GM10266 (cell line): ENCODE measurements around the gene DLGAP4.

Experiments used
- DNase-seq: peaks from one replicate; pipeline ENCODE4 v3.0.0; 2012; ENCODE audit errors: extremely low spot score
- TF ChIP-seq, protein P1 (sequence below): IDR thresholded peaks from 2 replicates; pipeline ENCODE4 v1.5.1; 2012; ENCODE audit warnings: mild to moderate bottlenecking, low read depth; ENCODE audit not compliant: control insufficient read depth, insufficient read depth; ENCODE audit errors: missing control alignments

The DLGAP4 gene

DNA sequence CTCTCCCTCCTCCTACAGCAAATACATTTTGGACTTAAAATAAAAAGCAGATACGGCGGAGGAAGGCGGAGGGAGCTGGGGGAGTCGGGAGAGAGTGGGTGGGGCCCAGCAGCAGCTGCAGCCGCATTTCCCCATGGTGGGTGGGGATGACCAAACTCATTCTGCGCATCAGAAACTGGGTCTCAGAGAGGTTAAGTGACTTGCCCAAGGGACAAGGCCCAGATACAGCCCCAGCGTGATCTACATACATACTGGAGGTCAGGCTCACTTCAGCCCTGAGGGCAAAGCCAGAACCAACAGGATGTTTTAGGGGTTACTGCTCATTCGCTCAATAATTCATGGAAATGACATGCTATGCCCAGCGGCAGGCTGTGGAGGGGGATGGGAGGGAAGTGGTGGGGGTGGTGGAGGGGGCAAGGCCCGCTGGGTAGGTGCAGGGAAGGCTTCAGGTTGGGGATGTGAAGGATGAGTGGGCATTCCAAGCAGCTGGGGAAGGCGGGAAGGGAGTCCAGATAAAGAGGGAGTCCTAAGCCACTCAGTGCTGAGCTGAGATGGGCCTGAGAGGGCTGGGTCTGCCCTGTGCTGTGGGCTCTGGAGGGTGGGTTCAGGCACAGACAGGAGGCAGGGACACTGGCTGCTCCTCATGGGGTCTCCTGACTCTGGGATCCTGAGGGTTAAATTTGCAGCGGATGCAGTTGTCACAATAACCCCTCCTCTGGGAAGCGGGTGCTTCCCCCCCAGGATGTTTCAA lies 31.0 kb downstream of the DLGAP4 start:
- TF ChIP-seq, protein P1, sequence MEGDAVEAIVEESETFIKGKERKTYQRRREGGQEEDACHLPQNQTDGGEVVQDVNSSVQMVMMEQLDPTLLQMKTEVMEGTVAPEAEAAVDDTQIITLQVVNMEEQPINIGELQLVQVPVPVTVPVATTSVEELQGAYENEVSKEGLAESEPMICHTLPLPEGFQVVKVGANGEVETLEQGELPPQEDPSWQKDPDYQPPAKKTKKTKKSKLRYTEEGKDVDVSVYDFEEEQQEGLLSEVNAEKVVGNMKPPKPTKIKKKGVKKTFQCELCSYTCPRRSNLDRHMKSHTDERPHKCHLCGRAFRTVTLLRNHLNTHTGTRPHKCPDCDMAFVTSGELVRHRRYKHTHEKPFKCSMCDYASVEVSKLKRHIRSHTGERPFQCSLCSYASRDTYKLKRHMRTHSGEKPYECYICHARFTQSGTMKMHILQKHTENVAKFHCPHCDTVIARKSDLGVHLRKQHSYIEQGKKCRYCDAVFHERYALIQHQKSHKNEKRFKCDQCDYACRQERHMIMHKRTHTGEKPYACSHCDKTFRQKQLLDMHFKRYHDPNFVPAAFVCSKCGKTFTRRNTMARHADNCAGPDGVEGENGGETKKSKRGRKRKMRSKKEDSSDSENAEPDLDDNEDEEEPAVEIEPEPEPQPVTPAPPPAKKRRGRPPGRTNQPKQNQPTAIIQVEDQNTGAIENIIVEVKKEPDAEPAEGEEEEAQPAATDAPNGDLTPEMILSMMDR = no peak
- DNase-seq = no peak

DNA sequence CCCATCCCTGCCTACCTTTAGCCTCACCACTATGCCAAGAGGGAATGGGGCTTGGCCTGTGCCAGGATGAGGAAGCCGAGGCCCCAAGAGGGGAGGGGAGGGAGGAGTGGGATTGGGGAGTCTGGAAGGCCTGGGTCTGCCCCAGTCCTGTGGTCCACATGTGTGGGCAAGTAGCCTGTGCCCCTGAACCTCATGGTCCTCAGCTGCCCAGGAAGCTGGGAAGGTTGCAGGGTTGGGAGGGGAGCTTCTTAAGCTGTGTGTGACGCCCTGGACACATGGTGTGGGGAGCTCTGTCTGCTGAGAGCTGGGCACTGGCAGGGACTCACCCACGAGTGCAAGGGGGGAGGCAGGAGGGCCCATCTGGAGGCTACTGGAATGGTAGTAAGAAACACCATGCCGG lies 31.7 kb downstream of the DLGAP4 start:
- TF ChIP-seq, protein P1 = no peak

GRCh38 chr20:36339646-36340592 lies 33.8 kb downstream of the DLGAP4 start:
- DNase-seq = no peak
- TF ChIP-seq, protein P1 = no peak

More for the DNA sequence above, 31.7 kb downstream of the DLGAP4 start:
- DNase-seq = no peak

GRCh38 chr20:36340593-36340990 lies 34.5 kb downstream of the DLGAP4 start:
- DNase-seq = no peak
- TF ChIP-seq, protein P1 = no peak

DNA sequence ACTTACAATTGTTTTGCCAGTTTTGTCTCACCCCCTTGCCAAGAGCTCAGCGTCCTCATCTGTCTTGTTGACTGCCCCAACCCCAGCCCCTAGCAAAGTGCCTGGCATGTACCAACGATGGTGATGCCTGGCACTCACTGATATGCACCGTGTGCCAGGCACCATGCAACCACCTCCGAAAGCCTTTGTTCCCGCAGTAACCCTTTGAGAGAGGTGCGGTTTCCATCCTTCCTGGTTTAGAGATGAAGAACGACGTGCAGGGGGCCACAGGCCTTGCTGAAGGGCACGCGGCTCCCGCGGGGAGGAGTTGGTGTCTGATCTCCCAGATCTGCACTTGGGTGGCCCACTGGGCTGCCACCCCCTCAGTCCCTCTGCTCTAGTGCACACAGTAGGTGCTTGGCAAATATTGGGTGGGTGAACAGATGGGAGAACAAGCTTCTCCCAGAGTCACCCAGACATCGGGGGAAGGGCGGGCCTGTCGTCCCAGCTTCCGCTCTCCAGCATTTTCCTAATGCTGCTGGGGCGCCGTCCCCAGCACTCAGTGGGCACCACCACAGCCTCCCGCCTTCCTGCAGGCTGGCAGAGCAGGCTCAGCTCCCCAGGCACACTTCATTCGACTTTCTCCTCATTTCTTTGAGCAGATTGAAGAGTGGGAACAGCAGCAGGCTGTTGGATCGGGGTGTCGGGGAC lies 35.3 kb downstream of the DLGAP4 start:
- TF ChIP-seq, protein P1 = no peak
- no peak for DNase-seq

- DNase-seq = no peak
- TF ChIP-seq, protein P1 = no peak
Observed at GRCh38 chr20:36342331-36343120, 36.4 kb downstream of the DLGAP4 start.
